ENCODE data around the gene SIMC1.

The SIMC1 gene

DNA sequence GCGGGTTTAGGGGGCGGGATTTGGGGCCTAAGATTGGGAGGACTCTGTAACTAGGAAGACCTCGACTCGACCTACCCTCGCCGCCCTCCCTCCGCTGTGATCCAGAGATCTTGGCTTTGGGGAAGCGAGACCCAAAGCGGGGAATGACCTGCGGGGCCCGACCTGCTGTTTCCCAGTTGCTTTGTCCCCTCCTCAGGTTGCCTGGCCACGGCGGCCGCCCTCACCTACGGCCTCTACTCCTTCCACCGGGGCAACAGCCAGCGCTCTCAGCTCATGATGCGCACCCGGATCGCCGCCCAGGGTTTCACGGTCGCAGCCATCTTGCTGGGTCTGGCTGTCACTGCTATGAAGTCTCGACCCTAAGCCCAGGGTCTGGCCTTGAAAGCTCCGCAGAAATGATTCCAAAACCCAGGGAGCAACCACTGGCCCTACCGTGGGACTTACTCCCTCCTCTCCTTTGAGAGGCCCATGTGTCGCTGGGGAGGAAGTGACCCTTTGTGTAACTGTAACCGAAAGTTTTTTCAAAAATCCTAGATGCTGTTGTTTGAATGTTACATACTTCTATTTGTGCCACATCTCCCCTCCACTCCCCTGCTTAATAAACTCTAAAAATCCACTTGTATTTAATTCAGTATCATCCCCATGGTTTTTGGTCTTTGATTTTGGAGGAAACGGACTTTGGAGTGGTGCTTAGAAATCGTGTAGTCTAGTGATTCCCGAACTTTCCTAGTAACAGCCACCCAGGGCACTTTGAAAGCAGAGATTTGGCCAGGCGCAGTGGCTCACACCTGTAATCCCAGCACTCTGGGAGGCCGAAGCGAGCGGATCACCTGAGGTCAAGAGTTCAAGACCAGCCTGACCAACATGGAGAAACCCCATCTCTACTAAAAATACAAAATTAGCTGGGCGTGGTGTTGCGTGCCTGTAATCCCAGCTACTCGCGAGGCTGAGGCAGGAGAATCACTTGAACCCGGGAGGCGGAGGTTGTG, 151.2 kb downstream of the SIMC1 start:
- DNase-seq: peak in 1 of 2 experiments; percentile 57

DNA sequence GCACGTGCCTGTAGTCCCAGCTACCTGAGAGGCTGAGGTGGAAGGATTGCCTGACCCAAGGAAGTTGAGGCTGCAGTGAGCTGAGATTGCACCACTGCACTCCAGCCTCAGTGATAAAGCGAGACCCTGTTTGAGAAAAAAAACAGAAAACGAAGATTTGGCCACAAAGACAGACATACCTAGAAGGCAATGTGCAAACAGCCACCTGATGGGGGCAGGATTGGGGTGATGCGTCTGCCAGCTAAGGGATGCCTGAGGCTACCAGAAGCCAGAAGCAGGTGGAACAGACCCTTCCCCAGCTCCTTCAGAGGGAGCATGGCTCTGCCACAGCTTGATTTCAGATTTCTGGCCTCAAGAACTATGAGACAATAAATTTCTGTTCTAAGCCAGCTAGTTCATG, 153.3 kb downstream of the SIMC1 start:
- no peak for DNase-seq

DNA sequence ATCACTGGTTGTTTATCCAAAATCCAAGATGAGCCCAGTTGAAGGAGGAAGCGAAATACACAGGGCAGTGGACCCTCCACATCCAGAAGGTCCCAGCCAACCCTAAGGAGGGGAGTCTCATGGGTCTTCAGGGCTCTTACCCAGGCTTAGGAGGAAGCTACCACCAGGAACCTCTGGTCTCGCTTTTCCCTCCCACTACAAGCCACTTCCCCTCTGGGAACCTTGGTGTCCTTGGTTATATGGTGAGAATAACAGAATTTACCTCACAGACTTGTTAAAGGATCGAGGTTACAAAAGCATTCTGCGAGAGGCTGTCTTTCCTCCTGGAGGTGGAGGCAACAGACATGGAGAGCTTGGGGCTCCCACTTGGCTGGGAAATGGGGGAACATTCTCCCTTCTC, 153.8 kb downstream of the SIMC1 start:
- DNase-seq: no peak

DNA sequence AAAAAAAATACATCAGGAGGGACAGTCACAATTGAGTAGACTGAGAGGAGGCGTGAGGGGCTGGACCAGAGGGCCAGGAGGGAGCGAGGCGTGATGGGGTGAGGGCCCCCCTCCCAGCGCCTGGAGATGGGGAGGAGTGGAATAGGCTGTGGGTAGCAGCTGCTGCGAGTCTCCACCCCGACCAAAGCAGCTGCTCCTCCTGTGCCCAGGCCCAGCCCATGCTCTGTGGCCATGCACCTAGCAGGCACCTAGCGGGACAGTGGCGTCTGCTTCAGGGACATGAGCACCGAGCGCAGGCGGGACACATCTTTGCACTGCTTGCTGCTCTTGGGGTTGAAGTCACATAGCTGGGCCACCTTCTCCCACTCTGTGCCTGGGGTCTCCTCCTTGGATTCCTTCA, 154.3 kb downstream of the SIMC1 start:
- DNase-seq: no peak

DNA sequence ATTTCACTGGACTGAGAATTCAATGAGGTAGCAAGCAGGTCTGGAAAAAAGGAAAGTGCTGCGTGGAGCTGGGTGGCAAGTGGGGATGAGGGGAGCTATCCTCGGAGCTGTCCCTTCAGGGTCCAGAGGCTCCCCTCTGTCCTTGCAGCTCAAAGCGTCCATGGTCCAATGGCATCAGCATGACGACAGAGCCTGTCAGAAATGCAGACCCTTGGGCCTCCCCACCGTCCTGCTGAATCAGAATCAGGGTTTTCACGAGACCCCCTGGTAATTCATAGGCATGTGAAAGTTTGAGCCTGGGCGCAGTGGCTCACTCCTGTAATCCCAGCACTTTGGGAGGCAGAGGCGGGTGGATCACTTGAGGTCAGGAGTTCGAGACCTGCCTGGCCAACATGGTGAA, 155.9 kb downstream of the SIMC1 start:
- no peak for DNase-seq

DNA sequence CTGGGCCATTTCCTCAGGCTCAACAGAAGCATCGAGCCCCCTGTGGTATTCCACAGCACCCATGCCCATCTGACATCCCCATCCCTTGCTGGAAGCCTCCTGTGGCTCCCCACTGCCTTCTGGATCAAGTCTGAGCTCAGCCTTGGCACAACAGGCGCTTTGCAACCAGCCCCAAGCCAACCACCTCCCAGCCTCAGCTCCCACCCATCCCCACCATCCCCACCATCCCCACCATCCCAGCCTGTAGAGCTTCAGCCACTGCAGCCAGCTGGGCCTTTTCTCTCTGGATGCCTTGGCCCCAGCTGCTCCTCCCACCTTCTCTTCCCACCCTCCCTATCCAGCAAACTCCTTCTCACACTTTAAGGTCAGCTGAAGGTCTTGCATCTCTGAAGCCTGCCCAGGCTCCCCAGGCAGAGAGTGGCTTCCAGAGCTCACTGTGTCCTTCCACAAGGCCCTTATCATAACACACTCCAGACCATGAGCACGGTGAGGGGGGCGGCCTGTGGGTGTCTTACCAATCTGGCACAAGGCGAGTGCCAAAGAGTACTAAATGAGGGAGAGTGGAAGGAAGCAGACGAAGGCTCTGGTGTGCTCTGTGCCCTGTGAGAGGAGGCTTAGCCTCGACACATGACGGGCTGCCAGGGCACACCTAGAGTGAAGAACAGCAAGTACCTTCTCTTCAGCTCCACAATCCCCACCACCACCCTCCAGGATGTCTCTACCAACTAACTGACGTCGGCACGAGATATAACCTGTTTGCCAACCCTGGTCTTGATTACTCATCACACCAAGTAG, 156.9 kb downstream of the SIMC1 start:
- no peak for DNase-seq

Data from NCI-H524 (cell line).